ENCODE data around the gene CASZ1. TPM values are rescaled to one million over a fixed set of nuclear protein-coding genes. Genes with fewer than 3 reads are reported as not detected.

Gene CASZ1
- total RNA-seq, 1 experiment from 2014 or later: 3.9 TPM

DNA sequence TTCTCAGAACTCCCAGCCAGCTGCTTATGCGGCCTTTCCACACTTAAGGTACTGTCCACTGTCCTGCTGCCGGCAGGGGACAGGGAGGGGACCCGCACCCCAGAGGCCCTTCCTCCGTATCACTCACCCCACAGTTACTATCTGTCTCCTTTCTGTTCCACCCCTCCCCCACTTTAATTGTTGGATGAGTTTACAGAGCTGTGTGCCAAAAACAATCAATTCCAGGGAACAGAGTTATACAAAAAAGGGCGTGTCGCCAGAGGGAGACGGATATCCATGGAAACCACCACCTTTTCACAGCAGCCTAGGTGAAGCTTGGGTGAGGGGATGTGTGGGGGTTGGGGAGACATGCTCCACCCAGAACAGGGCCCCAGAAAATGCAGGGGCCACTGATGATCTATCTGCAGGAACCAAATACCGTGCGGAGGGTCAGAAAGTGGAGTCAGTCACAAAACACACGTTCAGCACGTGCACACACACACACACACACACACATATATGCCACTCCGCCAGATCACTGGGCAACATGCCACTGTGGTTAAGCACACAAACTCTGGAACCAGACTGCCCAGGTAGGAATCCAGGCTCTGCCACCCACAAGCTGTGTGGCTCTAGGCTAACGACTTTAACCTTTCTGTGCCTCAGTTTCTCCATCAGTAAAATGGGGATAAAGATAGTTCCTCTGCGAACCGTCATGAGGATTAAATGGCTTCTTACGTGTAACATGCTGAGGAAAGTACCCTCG lies 30.5 kb downstream of the CASZ1 start:
- Histone ChIP-seq H3K9ac (ENCODE audit: extremely low read depth, insufficient read length, low read length) (no peak overlapping the region), H3K4ac (ENCODE audit: low read depth, low read length) (no peak overlapping the region), H2AFZ (ENCODE audit: low read length) (no peak overlapping the region), H4K20me1 (ENCODE audit: control insufficient read depth, insufficient read depth, insufficient read length) (no peaks in the 10 kb centered on the region), H3K4me1 (ENCODE audit: insufficient read depth, low read length) (no peaks in the 10 kb centered on the region), H4K8ac (replicated peaks; ENCODE audit: insufficient read length, low read depth, low read length) (no peak overlapping the region), H2BK15ac (ENCODE audit: low read depth, low read length) (no peak overlapping the region), H3K14ac (ENCODE audit: insufficient read depth, low read length) (no peak overlapping the region), H3T11ph (ENCODE audit: low read length) (no peak overlapping the region), H3K18ac (ENCODE audit: insufficient read length, low read depth, low read length) (no peak overlapping the region), H3K79me1 (ENCODE audit: insufficient read depth, low read depth, low read length, poor library complexity, severe bottlenecking) (no peaks in the 10 kb centered on the region), H2AK5ac (ENCODE audit: insufficient read length, low read length) (no peak overlapping the region), H2BK5ac (ENCODE audit: insufficient read length, low read length) (no peak overlapping the region), H2BK12ac (ENCODE audit: insufficient read length, low read depth, low read length) (no peak overlapping the region), H4K5ac (ENCODE audit: insufficient read length, low read depth, low read length) (no peak overlapping the region), H3K23me2 (ENCODE audit: insufficient read length, low read depth, low read length, poor library complexity, severe bottlenecking) (no peaks in the 10 kb centered on the region), H3K4me2 (ENCODE audit: insufficient read depth, insufficient read length, low read length) (no peak overlapping the region), H2BK120ac (ENCODE audit: low read depth, low read length, poor library complexity, severe bottlenecking) (no peak overlapping the region), H4K91ac (ENCODE audit: insufficient read length, low read depth, low read length) (no peak overlapping the region), H3K23ac (ENCODE audit: insufficient read length, low read depth, low read length) (no peak overlapping the region), H3K79me2 (ENCODE audit: insufficient read depth, low read length) (no peaks in the 10 kb centered on the region), H3K27ac (ENCODE audit: insufficient read length, low read depth, low read length) (no peak overlapping the region), H3K9me3 (ENCODE audit: control insufficient read depth, low read depth, low read length) (no peaks in the 10 kb centered on the region), H2BK20ac (ENCODE audit: low read depth, low read length, poor library complexity, severe bottlenecking) (no peak overlapping the region), H3K27me3 (ENCODE audit: insufficient read depth, low read length) (no peaks in the 10 kb centered on the region), H3K56ac (ENCODE audit: insufficient read length, low read depth, low read length) (no peak overlapping the region)
- no peak for DNase-seq
- no CpG with 5 or more reads among the region's 17 CpGs for WGBS (ENCODE audit: extremely low coverage, insufficient read length, low lambda C conversion rate)
- H3K27ac Mint-ChIP-seq: no peak overlapping the region
- no peak overlapping the region for H3K4me3 Mint-ChIP-seq
- peaks cover 5 to 9% of the 10 kb centered on the region in 2 experiments for H3K4me1 Mint-ChIP-seq
- TF ChIP-seq, protein P1, sequence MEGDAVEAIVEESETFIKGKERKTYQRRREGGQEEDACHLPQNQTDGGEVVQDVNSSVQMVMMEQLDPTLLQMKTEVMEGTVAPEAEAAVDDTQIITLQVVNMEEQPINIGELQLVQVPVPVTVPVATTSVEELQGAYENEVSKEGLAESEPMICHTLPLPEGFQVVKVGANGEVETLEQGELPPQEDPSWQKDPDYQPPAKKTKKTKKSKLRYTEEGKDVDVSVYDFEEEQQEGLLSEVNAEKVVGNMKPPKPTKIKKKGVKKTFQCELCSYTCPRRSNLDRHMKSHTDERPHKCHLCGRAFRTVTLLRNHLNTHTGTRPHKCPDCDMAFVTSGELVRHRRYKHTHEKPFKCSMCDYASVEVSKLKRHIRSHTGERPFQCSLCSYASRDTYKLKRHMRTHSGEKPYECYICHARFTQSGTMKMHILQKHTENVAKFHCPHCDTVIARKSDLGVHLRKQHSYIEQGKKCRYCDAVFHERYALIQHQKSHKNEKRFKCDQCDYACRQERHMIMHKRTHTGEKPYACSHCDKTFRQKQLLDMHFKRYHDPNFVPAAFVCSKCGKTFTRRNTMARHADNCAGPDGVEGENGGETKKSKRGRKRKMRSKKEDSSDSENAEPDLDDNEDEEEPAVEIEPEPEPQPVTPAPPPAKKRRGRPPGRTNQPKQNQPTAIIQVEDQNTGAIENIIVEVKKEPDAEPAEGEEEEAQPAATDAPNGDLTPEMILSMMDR (conservative IDR thresholded peaks at IDR 0.05): no peak
- no peaks in the 10 kb centered on the region for H3K27me3 Mint-ChIP-seq (ENCODE audit: low read depth)
- no peaks in the 10 kb centered on the region for H3K36me3 Mint-ChIP-seq (ENCODE audit: insufficient read depth in 1 of 3, low read depth in 3 of 3)
- no peaks in the 10 kb centered on the region for H3K9me3 Mint-ChIP-seq

Measured in H9 (cell line).